Islet precursor cell (in vitro differentiated cells): ENCODE data around the gene ADAP1.
"Not testable (repeated sequence)": the region's sequence is repeated elsewhere in the genome, so short reads cannot be mapped to it uniquely, and the experiment has no call there.

ENCODE experiments used
- DNase-seq: peaks from one replicate; pipeline ENCODE4 v3.0.0-alpha.2; 2018

The ADAP1 gene

GRCh38 chr7:974172-974571 lies 19.7 kb upstream of the ADAP1 start:
- DNase-seq: no peak

GRCh38 chr7:973312-973711 lies 18.8 kb upstream of the ADAP1 start:
- no peak for DNase-seq

GRCh38 chr7:972676-973309 lies 18.3 kb upstream of the ADAP1 start:
- no peak for DNase-seq

GRCh38 chr7:972110-972509 lies 17.6 kb upstream of the ADAP1 start:
- no peak for DNase-seq

GRCh38 chr7:970744-971143 lies 16.3 kb upstream of the ADAP1 start:
- DNase-seq: no peak

- no peak for DNase-seq
Measured at GRCh38 chr7:969403-969802, 14.9 kb upstream of the ADAP1 start.

- no peak for DNase-seq
Measured at GRCh38 chr7:968205-969105, 14.0 kb upstream of the ADAP1 start.

GRCh38 chr7:967361-968082 lies 13.0 kb upstream of the ADAP1 start:
- no peak for DNase-seq

GRCh38 chr7:966291-967069 lies 12.0 kb upstream of the ADAP1 start:
- peak; percentile 40 for DNase-seq

- DNase-seq: peak; percentile 59
Measured at GRCh38 chr7:964401-965231, 10.1 kb upstream of the ADAP1 start.

GRCh38 chr7:963236-964078 lies 9.0 kb upstream of the ADAP1 start:
- DNase-seq: peak; percentile 50

- peak; percentile 42 for DNase-seq
Measured at GRCh38 chr7:962401-963081, 8.1 kb upstream of the ADAP1 start.

- peak; percentile 43 for DNase-seq
Measured at GRCh38 chr7:961546-962400, 7.3 kb upstream of the ADAP1 start.

GRCh38 chr7:960972-961371 lies 6.5 kb upstream of the ADAP1 start:
- DNase-seq: not testable (repeated sequence)

GRCh38 chr7:960269-960871 lies 5.9 kb upstream of the ADAP1 start:
- DNase-seq: peak; percentile 75

GRCh38 chr7:959740-960139 lies 5.3 kb upstream of the ADAP1 start:
- not testable (repeated sequence) for DNase-seq

GRCh38 chr7:959271-959670 lies 4.8 kb upstream of the ADAP1 start:
- DNase-seq: peak; percentile 50
